ENCODE results near the gene SYT1. TPM values are rescaled to one million over a fixed set of nuclear protein-coding genes. Genes with fewer than 3 reads are reported as not detected.
"Not testable (repeated sequence)": the region's sequence is repeated elsewhere in the genome, so short reads cannot be mapped to it uniquely, and the experiment has no call there.

The SYT1 gene
- total RNA-seq, 1 experiment from 2014 or later, result 0.63 TPM

DNA sequence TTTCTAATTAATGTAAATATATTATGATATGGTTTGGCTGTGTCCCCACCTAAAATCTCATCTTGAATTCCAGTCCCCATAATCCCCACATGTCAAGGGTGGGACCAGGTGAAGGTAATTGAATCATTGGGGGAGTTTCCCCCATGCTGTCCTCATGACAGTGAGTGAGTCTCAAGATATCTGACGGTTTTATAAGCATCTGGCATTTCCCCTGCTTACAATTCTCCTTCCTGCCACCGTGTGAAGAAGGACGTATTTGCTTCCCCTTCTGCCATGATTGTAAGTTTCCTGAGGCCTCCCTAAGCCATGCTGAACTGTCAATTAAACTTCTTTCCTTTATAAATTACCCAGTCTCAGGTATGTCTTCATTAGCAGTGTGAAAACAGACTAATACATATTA, 562.2 kb downstream of the SYT1 start:
- not testable (repeated sequence) for DNase-seq (ENCODE audit: low read depth)

- no peak for DNase-seq (ENCODE audit: low read depth)
Observed at GRCh38 chr12:79433465-79434072, 569.0 kb downstream of the SYT1 start.

DNA sequence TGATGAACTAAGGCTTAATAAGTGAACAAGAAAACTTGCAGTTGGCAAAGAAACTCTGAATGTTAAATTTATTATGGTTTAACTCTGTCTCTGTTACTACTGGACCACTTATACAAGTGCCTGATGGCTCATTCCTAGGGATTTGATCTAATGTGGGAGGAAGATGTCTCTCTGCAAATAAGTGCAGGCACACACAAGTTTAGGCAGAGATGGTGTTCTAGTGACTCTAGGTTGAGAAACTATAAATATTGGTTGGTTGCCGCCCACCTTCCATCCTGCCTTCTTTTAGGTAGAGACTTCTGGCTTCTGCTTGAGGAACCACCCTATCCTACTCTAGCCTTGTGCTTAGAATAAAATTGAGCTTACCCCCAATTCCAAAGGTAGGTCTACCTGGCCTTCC, 570.0 kb downstream of the SYT1 start:
- DNase-seq (ENCODE audit: low read depth), result no peak

GRCh38 chr12:79435742-79436141, 571.2 kb downstream of the SYT1 start:
- DNase-seq (ENCODE audit: low read depth), result no peak

DNA sequence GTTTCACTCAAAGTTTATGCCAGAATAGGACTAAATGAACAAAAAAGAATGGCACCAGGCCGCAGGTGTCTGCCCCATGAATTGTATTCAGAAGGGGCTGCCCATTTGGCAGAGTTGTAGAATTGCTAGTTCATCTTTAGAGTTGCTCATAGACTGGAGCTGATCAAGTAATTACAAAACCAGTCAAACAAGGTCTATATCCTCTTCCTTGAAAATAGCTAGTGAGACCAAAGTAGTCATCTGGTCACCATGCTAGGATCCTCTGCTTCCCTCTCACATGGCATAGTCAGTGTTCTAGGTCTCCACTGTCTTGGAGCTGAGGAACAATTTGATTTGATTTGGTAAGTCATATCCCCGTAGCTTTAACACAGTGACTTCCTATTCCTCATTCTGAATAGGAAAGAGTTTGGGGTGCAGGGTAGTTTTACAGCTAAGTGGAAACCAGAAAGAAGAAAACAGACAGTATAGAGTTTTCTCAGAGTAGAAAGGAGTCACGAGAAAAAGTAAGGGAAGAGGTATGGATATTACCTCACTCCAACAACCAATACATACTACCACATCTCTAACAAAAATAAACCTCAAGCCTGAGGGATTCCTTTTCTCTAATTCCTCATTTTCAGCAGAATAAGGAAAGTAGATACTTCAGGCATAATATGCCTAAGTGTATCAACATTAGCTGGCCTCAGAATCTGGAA, 574.1 kb downstream of the SYT1 start:
- no peak for DNase-seq (ENCODE audit: low read depth)

DNA sequence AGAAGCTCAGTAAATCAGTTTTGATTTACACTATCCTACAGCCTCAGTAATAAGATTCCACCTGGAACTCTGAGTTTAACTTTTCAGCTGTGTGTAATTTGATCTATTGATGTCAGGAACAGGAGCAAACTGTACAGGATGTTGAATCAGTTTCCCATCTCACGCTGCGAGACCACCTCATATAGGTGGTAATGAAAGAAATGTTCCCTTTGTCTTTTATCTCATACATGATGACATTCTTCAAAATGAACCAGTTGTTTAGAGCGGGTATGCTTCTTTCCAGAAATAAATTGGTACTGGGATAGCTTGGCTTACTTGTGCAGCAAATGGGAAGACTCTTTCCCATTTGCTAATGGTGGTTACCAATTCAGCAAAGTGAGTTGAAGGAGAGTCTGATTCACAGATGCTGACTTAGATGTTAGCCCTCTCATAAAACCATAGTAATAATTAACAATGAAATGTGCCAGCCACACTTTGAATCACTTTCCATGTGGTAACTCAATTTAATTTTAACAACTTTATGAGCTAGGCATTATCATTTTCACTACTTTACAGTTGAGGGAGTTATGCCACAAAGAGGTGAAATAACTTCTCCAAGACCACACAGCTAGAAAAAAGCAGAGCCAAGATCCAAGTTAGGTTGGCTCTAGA, 574.7 kb downstream of the SYT1 start:
- DNase-seq (ENCODE audit: low read depth), result peak; percentile 76

DNA sequence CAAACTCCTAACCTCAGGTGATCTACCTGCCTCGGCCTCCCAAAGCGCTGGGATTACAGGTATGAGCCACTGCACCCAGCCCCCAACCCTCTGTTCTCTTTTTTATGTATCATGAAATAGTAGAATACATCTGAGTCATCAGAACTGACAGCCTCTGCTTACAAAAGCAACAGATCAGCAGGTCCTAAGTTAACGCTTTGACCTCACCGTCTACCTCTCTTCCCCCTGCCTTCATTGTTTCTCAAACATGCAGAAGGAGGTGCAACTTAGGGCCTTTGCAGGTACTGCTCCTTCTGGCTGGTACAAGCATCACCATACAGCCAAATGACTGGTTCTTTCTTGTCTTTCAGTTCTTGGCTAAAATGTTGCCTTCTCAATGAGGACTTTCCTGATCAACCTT, 577.0 kb downstream of the SYT1 start:
- DNase-seq (ENCODE audit: low read depth), result no peak

GRCh38 chr12:79442396-79442795, 577.8 kb downstream of the SYT1 start:
- DNase-seq (ENCODE audit: low read depth), result no peak

- peak; percentile 79 for DNase-seq (ENCODE audit: low read depth)
Observed at GRCh38 chr12:79444089-79444488, 579.5 kb downstream of the SYT1 start.

GRCh38 chr12:79448816-79449215, 584.2 kb downstream of the SYT1 start:
- DNase-seq (ENCODE audit: low read depth), result no peak

DNA sequence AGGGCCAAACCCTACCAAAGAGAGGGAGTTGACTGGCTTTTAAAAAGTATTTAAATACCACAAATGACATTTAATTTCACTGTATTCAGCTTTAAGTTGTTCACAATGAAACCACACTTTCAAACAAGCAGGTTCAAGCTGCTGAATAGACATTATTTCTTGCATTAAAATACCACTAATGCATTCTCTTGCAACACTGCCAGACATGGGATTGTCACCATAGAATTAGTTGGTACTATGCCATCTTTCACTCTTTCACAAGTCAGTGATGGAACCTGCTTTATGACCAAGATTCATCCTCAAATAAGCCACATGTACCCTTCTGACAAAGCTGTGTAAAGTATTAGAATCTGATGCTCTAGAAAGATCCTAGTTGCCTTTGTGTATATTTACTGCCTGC, 586.8 kb downstream of the SYT1 start:
- DNase-seq (ENCODE audit: low read depth), result no peak

DNA sequence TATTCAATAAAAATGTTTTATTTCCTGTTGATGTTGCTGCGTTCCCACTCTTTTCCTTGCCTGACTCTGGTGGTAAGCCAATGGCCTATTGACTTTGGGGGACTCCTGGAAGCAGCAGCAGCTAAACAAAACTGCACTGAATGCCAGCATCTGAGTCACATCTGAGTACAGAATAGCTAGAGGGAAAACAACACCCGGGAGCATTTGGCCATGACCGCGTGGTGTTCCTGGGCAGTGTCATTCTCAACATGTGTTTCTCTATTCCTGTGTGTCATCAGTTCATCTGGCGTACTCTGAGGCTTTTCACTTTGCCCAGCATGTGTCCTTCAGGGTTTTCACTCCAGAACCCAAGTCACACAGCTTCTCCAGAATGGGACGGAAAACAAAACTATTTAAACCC, 587.4 kb downstream of the SYT1 start:
- peak; percentile 92 for DNase-seq (ENCODE audit: low read depth)

DNA sequence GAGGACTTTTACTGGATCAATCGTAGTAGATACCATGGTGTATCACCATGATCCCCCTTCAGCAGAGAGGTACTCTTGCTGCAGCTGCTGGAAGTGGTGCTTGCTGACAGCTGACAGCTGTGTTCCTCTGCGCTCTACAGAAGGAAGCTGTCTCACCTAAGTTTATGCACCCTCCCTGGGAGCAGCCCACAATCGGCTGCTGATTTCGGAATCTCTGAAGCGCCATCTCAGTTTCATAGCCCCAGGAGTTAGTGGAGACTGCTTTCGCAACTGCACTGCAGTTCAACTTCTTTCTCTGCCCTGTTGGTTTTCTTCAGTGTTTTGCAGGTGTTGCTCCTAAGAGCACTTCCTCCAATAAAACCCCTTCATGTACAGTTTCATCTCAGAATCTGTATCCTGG, 588.3 kb downstream of the SYT1 start:
- DNase-seq (ENCODE audit: low read depth), result no peak

- DNase-seq (ENCODE audit: low read depth), result no peak
Observed at GRCh38 chr12:79453820-79454219, 589.2 kb downstream of the SYT1 start.

DNA sequence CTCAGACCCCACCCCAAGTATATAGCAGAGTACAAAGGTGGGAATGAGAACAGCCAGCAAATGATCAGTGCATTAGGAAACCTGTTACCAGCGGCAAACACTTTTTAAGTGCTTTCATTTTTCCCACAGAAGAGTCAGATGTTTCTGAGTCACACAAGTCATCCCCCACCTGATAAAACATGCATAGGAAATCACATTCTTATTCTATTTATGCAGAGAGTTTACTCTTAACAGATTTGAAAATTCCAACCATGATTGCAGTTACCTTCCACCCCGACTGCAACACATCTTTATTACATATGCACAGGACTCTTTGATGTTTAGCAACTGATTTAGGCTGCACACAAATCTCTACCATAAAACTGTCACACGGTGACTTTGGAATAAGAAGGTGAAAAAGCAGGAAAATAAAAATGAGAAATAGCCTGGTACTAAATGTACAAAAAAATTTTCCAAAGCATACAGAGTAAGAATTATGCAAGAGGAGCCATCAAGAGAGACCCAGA, 589.8 kb downstream of the SYT1 start:
- peak; percentile 71 for DNase-seq (ENCODE audit: low read depth)

GRCh38 chr12:79455286-79455685, 590.7 kb downstream of the SYT1 start:
- no peak for DNase-seq (ENCODE audit: low read depth)

GRCh38 chr12:79482323-79482722, 617.7 kb downstream of the SYT1 start:
- no peak for DNase-seq (ENCODE audit: low read depth)

GRCh38 chr12:79482921-79483320, 618.3 kb downstream of the SYT1 start:
- no peak for DNase-seq (ENCODE audit: low read depth)

DNA sequence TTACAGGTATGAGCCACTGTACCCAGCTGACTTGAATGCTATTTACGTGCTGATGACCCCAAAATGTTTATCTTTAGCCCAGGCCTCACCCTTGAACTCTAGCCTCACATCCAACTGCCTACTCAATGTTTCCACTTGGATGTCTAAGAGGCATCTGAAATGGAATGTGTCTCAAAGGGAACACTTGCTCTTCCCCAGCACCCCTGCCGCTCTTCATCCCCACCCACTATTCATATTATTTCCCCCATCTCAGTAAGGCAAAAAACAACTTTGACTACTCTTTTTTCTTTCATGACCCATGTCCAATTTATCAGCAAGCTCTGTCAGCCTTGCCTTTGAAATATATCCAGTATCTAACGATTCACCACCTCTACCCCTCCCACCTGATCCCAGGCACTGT, 621.6 kb downstream of the SYT1 start:
- no peak for DNase-seq (ENCODE audit: low read depth)

GRCh38 chr12:79487386-79488110, 623.0 kb downstream of the SYT1 start:
- DNase-seq (ENCODE audit: low read depth), result no peak
